Measurements from ENCODE around the gene COX7B2.

COX7B2 gene, protein sequence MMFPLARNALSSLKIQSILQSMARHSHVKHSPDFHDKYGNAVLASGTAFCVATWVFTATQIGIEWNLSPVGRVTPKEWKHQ

DNA sequence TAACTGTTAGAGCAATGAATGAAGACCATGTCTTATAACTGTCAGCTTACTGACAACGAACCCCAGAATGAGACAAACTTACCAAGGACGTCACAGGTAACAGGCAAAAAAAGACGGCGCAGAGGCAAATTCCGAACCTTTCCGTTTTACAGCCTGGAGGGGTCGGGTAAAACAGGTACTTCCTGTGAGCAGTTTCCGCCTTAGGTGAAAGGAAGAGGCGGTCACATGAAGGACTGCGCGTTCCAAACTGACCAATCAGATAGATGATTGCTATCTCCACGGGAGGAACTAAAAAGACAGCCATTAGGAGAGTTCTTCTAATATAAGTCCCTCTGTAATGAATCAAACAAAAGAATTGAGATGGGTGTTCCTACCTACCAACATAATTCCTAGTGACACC lies at the start of gene COX7B2:
COX7B2 (minus strand) TSS at position 168 of the 400 bp plus-strand sequence. CDS start 174,053 bp downstream, outside the sequence.
- DNase-seq (ENCODE audit: low read depth): no peak

DNA sequence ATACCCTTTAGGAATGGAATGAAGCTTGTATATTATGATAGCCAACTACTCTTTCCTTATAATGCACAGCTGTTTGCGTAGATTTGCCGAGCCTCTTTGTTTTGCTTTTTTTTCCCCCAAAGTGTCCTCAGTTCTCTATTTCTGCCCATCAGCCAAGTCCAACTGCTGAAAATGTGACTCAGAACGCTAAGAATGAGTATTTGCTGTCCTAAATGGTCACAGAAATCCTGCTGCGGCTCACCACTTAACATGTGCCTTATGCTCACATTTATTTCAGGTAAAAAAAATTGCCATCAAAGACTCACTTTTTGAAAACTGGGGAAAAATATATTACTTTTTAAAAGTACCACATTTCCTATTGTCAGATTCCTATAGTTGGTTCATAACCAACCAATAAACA lies 47.4 kb upstream of the COX7B2 start:
- DNase-seq (ENCODE audit: low read depth): no peak

DNA sequence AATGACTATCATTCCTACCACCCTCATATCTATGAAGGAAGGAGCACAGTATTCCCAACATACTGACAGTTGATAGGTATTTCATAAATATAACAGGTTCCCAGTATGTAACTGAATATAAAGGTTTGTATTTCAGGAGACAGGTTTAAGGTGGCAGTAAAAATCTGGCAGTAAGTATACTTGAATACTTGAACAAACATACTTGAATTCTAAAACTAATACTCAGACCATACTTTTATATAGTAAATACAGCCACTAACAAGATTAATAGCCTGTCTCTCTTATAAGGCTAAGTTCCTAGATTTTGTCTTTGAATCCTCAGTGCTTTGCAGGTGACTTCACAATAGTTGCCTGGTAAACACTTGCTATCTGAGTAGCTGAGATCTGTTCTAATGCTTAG lies 46.6 kb upstream of the COX7B2 start:
- no peak for DNase-seq (ENCODE audit: low read depth)

DNA sequence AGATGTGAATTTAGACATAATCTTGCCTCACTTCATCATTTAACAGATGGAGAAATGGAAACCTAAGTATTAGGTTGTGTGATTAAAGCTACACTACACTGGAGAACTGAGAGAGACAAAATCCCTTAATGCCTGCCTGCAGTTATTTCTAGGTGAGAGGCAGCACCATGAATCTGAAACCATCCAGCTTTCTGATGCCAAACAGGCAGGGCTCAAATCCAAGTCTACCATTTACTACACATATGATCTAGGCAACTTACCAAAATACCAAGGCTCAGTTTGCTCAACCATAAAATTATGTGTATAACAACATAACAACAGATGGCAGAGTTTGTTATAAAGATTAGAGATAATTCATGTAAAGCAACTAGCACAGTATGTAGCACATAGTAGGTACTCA lies 45.6 kb upstream of the COX7B2 start:
- no peak for DNase-seq (ENCODE audit: low read depth)

DNA sequence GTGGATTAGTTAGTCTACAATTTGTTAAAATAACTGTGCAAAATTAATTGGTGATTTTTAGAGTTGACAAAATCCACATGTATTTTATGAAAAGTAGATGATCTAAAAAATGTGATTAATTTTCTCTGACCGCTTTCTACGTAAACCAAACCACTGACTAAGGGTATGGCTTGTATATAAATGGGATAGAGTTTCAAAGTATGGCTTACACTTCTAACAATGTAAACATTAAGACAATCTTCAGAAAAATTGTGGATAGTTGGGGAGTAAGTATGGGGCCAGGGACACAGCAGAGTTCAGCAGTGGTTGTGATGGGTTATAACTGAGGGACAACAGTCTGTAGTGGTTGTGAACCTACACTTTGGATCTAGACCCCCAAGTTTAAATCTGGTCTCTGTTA lies 44.5 kb upstream of the COX7B2 start:
- DNase-seq (ENCODE audit: low read depth): no peak

DNA sequence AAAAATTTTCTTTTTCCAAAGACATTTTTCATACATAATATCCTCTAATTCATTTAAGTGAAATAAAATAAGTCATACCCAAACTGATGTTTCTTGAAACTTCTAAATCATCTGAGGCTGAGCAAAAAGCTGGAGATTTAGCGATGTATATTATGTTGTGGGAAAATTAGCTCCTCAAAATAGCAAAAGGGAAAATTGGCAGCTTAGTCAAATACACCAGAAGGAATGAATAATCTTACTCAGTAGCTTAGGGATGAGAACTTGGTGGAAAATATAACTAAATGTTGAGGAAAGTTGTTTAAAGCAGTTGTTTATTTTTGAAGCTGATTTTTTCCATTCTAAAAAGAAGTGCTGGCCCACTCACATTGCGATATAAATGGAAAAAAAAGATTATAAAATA lies 43.4 kb upstream of the COX7B2 start:
- DNase-seq (ENCODE audit: low read depth): no peak

DNA sequence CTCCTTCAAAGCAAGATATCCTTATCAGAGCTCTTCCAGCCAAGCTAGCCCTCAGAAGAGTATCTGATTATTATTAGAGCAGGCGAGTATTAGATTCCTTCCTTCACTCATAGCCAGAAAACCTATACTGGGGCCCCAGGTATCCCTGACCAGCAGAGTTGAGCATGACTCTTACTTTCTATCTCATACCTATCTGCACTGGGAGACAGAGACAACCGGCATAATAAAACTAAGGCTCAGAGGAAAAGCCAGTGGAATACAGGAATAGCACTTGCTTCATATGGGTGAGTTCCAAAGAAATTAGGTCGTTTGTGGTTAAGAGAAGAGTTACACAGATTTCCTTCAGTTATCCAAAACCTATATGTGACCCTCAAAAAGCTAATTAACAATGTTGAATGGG lies 41.8 kb upstream of the COX7B2 start:
- no peak for DNase-seq (ENCODE audit: low read depth)

DNA sequence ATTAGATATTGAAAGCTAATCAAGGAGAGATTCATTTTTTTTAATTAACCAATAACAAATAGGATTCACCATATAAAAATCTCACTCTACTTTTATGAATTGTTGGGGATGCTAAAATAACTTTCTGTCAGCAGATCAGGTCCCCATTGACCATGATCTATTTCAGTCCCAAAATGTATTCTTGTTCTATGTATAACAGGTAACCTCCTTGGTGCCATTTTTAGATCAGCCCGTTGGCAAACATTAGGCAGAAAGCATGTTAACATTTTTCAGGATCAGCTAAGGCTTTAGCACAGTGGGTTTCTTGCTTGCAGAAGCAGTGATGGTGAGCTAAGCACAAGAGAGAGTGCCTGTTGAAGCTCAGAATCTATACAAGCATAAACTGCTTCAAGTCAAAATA lies 40.8 kb upstream of the COX7B2 start:
- no peak for DNase-seq (ENCODE audit: low read depth)

DNA sequence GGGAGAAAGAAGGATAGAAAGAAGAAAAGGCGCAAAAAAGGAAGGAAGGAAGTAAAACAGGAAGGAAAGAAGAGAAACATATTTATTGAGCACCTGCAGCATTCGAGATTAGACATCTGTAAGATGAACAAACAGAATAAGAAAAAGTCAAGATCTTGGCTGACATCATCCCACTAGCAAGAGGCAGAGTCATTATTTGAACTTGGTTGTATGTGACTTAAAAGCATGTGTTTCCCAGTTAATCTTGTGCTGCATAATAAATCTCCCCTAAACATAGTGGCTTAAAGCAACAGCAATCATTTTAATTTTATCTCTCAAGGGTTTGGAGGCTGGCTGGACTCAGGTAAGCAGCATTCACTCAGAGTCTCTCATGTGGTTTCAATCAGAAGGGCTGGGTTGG lies 38.5 kb upstream of the COX7B2 start:
- DNase-seq (ENCODE audit: low read depth): no peak

DNA sequence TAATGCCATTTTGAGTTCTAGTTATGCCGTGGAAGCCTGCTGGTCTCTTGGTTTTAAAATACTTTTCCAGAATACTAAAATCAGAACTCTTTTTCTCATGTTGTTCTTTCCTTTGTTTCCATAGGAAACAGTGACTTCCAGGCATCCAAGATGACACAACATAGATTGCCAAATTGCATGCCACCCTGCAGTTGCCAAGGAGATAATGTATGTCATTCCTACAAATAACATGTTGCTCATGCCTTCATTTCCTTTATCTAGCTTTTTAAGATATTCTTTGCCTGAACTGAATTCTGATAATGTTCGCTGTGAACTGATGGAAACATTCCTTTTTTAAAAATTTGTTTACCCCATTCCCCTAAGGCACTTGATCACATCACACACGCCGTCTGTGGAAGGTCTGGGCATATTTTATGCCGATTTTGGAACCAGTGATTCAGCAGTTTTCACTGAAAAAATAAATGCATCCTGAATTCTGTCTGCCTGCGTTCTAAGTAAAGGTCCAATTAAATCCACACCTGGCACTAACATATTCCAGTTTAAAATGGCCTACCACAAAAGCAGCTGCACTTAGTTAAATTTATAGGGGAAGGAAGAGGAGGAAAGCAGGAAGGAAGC lies 38.0 kb upstream of the COX7B2 start:
- no peak for DNase-seq (ENCODE audit: low read depth)

DNA sequence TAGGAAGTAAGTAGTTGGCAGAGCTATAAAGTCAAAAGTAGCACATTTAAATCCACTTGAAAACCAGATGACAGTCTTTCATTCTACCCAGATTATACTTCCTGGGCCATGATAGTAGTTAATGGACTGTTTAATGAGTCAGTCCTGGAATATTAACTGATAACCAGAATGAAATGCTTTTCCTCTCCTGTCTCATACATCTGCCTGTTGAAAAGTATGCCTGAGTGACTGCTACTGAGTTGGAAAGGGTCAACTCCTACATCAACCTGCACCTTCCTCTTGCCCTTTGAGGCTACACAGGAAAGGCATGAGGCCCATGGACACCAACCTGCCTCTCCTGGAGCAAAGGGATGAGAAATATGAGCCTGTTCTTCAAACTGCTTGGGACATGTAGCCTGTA lies 36.0 kb upstream of the COX7B2 start:
- DNase-seq (ENCODE audit: low read depth): no peak

DNA sequence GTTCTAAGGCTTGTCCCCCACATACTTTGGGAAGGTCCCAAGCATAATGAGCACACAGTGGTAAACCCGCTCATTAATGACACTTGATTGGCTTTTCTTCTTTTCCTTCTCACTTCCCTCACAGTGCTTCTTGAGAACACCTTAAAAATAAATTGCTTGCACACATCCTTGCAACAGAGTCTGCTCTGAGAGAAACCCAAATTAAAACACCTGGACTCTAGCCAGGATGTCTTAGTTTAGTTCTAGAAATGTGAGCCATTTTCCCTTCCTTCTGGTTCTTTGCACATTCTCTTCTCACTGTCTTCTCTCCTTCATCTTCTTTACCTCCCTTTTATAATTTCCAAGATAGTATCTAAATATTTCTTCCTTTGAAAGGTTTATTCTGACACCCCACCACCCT lies 35.3 kb upstream of the COX7B2 start:
- DNase-seq (ENCODE audit: low read depth): no peak

DNA sequence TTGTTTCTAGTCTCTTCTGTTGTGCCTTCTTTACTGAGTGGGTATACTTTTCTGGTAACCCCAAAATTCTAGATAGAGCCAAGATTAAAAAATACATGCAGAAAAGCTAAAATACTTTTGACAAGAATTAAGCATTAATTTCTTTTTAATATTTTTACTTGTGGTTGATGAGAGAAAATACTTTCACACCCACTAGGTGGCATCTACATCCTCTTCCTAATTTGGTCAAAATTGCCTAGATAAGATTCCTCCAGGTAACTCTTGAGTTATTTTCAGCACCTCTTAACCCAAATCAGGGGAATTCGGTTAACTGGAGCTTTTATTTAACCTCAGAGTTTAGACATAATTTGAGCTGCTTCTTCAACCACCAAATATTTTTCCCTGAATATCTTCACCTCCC lies 28.4 kb upstream of the COX7B2 start:
- no peak for DNase-seq (ENCODE audit: low read depth)

DNA sequence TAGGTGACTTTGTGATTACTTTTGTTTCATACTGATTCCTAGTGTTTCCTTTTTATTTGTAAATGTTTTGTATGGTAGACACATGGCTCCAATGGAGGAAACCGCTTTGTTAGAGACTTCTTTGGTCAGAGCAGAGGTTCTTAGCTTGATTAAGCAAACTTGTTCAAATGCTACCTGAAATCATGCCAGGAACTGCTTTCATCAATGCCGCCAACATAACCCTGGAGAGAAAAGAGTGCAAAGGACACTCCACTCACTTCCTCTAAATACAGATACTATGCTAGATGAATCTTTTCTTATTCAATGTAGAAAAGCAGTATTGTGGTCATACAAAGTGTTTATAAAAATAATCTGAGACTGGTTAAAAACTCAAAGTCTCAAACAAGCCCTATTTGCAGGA lies 25.7 kb upstream of the COX7B2 start:
- no peak for DNase-seq (ENCODE audit: low read depth)

DNA sequence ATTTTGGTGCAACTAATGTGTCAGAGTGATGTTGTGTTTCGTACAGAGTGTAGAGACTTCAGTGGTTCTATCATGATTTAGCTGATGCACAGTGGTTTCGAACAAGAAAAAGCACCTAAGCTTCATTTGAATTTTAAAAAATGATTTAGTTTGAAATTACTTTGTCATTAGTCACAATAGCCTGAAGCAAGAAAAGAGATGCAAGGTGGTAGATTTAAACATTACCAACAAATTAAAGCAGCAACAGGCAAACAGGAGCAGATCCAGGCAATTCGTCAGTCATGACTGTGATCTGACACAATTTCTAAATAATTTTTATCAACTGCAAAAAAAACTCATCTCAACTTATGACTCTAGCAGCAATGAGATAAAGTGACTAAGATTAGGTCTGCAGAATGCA lies 24.6 kb upstream of the COX7B2 start:
- no peak for DNase-seq (ENCODE audit: low read depth)

DNA sequence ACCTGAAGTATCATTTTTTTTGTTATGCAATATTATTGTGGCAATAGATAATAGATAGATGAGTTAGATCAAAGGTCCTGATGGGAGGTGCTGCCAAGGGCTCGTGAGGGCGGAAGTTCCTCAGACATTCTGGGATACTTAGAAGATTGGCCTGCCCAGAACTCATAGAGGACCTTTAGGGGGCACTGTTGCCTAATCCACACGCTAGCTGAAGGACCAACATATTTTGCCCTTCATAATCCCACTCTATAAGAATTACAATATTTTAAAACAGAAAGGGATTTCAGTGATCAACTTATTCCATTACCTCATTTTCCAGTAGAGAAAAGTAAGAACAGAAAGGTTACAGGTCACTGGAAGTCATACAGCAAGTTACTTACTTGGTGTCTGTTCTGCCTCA lies 22.9 kb upstream of the COX7B2 start:
- no peak for DNase-seq (ENCODE audit: low read depth)

DNA sequence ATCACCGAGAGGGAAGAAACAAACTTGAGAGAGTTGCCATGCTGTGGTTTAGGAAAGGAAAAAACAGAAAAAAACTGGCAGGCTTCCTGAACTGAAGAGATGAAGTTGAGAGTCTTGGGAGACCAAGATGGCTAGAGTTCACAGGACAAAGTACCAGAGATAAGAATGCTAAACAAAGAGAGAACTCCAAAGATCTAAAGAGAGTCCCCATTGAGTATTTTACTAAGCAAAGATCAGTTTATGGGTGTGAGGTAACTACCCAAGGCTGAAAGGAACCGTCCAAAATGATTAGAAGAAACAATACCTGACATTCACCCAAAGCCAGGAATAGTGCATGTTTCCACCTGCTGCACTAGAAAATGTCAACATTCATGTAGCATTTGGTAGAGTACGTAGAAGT lies 21.8 kb upstream of the COX7B2 start:
- DNase-seq (ENCODE audit: low read depth): no peak

DNA sequence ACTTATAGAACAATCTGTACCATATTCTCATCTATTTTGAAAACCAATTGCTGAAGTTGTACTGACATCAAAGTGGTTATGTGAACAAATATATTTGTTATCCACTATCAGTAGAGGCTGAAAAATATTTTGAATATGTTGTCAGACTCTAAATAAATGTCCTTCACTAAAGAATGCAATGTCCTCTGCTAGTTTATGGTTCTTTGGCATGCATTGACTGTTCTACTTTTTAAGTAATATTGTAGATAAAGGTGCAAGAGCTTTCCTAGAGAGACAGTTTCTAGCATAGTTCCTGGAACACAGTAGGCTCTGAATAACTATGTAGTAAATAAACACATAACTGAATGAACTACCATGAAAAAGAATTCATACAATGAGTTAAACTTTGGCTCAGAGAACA lies 18.2 kb upstream of the COX7B2 start:
- no peak for DNase-seq (ENCODE audit: low read depth)

DNA sequence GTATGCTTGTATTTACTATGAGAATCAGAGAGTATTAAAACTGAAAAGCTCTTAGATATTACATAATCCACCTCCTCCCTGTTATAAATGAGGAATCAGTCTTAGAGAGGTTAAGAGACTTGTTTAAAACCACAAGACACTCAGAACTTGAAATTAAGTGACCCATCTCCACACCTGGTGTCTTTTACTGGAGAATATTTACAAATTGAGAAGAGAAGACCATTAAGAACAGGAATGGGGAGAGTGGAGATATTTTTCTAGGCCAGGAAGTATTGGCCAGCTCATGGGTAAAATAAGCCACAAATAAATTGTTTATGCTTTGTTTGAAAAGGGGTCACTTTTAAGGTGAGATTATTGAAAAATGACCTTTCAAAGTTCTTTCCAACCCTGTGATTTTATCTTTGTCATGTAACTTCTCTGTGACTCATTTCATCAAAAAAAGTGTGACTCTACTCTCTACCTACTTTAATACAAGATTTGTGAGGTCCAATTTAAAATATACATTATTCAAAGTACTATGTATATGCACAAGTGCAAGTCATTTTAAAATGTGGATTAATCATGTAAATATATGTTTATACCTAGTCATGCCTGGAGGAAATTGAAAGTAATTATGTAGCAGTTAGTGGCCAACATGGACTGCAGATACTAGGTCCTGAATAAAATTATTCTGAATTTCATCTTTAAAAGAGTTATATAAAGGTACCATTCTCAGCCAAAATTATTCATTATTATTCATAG lies 15.9 kb upstream of the COX7B2 start:
- DNase-seq (ENCODE audit: low read depth): no peak

DNA sequence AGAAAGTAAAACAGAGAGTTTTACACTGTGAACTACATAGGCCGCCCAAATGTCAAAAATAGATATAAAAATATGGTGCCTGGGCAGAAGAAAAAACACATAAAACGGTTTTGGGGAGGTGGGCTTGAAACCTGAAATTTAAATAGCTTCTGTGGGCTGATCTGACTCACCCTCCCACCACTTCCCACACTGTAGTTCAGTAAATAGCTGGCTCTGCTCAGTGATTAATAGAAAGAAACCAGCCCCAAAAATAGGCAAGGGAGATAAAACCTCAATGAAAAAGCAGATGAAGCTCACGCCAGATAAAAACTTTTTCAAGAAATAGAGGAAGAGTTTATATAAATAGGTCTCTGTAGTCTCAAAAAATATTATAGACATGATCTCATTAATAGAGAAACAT lies 13.2 kb upstream of the COX7B2 start:
- DNase-seq (ENCODE audit: low read depth): no peak

DNA sequence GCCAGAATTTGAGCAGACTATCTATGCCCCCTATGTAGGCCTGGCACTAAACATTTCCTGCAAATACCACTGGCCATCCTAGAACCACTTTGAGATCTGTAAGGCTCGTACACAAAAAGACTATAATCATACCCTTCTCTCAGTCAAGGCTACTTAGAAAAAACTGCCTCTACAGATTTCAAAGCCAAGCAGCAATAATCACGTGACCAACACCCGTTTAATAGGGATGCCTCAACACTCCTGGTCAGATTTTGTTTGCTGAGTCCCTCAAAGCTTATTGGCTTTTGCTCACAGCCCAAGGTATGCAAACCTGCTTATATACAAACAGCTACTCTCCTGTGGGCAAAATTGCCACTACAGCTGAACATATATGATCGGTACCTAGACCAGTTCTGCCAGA lies 897 bp downstream of the COX7B2 start:
- DNase-seq (ENCODE audit: low read depth): no peak

DNA sequence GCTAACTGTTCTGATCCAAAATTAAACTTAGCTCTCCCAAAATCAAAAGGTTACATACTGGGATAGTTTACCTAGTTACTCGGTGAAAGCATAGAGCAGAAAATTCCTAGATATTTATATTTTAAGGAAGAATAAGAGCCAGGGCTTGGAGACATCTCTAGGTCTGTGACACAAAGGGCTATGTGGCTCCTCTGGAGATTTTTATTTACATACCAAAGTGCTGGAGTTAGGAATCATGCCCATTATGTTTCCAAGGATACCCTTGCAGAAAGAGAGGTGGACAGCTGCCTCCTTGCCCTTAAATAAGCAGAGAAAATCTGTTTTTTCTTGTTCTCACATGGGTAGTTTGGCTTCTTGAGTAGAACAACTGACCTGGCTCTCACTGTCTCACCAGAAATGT lies 9.0 kb downstream of the COX7B2 start:
- no peak for DNase-seq (ENCODE audit: low read depth)

DNA sequence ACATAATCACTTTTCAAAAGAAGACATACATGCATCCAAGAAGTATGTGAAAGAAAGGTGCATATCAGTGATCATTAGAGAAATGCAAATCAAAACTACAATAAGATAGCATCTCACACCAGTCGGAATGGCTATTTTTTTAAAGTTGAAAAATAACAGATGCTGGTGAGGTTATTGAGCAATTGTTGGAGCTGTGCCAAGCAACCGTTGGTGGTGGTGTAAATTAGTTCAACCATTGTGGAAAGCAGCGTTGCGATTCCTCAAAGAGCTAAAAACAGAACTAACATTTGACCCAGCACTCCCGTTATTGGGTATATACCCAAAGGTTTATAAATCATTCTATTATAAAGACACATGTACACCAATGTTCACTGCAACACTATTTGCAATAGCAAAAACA lies 14.2 kb downstream of the COX7B2 start:
- no peak for DNase-seq (ENCODE audit: low read depth)

DNA sequence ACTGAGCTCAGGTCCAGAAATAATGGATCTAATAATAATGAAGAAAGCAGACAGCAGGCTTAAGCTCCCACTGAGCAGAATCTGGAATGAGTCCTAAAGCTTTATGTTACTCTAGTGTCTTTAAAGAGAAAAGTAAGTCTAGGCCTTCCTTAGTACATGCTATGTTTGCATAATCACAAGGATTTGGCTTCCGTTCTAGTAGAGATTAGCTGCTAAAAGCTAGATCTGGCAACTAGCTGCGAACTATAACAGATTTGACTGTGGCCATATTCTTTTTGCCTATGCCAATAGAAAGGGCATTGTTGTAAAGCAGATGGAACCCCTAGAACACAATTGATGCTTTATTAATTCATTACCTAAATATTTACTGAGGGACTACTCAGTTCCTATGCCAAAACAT lies 19.0 kb downstream of the COX7B2 start:
- no peak for DNase-seq (ENCODE audit: low read depth)

Data from T-helper 22 cell (primary cell).